Thoracic aorta (tissue), 2 donors: ENCODE results near the gene NMRK2. TPM values are rescaled to one million over a fixed set of nuclear protein-coding genes. Genes with fewer than 3 reads are reported as not detected.

Source experiments
- ATAC-seq: fragments of 150-250 bp; one replicate; pipeline ENCODE4 v1.8.0; 2017; ENCODE audit warnings: low read depth; ENCODE audit not compliant: insufficient number of reproducible peaks, low FRiP score
- DNase-seq: peaks from one replicate; pipeline ENCODE4 v3.0.0-alpha.2; 2020; ENCODE audit warnings: low spot score
- H3K27ac ChIP-seq, 2 donors: fragments of 200-600 bp; sonication (generic); 1 replicate in 1 of 2; 2 replicates in 1 of 2; pipeline ENCODE4 v1.5.1; 2016; ENCODE audit warnings: mild to moderate bottlenecking in 2 of 2, moderate library complexity in 2 of 2
- H3K27me3 ChIP-seq: fragments of 200-600 bp; sonication (generic); replicated peaks from 2 replicates; pipeline ENCODE4 v1.6.0; 2016; ENCODE audit warnings: mild to moderate bottlenecking; ENCODE audit not compliant: insufficient read depth
- H3K36me3 ChIP-seq: fragments of 200-600 bp; sonication (generic); one replicate; pipeline ENCODE4 v1.5.1; 2016
- H3K4me1 ChIP-seq, 2 donors: fragments of 200-600 bp; sonication (generic); 1 replicate in 1 of 2; 2 replicates in 1 of 2; pipeline versions ENCODE4 v1.5.1 to v1.6.0; 2016; ENCODE audit warnings: low read depth in 2 of 2, mild to moderate bottlenecking in 1 of 2; ENCODE audit not compliant: control insufficient read depth in 1 of 2
- H3K4me3 ChIP-seq: fragments of 200-600 bp; sonication (generic); 2 replicates; pipeline ENCODE4 v1.5.1; 2016; ENCODE audit warnings: mild to moderate bottlenecking
- H3K9me3 ChIP-seq: fragments of 200-600 bp; sonication (generic); 2 replicates; pipeline ENCODE4 v1.5.1; 2016
- CTCF ChIP-seq: fragments of 200-600 bp; sonication (generic); IDR thresholded peaks from one replicate; pipeline ENCODE4 v1.5.1; 2019; ENCODE audit warnings: antibody characterized with exemption
- total RNA-seq, 2 donors: library from RNA; depleted of rRNA; stranded (reverse); fragments of >200 nt; gene quantifications; one replicate each; pipeline versions ENCODE4 v1.1.0 to v1.2.3, GENCODE V29; 2016

Gene NMRK2
- total RNA-seq, 2 donors from 2014 or later = 1.8 TPM; not detected in 1

- DNase-seq = no peak
- ATAC-seq = no peak
- Histone ChIP-seq H3K27ac (no peak overlapping the region), H3K27me3 (no peaks in the 10 kb centered on the region), H3K4me1 (peaks cover 11 to 22% of the 10 kb centered on the region in 2 donors), H3K36me3 (peaks cover 86% of the 10 kb centered on the region), H3K4me3 (no peak overlapping the region), H3K9me3 (no peaks in the 10 kb centered on the region)
- no peak for TF ChIP-seq CTCF
Observed at GRCh38 chr19:3979674-3980352, 46.9 kb downstream of the NMRK2 start.

GRCh38 chr19:3980353-3981251 is 47.7 kb downstream of the NMRK2 start:
- Histone ChIP-seq H3K9me3 (no peaks in the 10 kb centered on the region), H3K36me3 (peaks cover 82% of the 10 kb centered on the region), H3K27ac (peak overlapping the region in 1 of 2 donors; percentile 20), H3K4me3 (no peak overlapping the region), H3K4me1 (peaks cover 11 to 23% of the 10 kb centered on the region in 2 donors), H3K27me3 (no peaks in the 10 kb centered on the region)
- no peak for TF ChIP-seq CTCF
- DNase-seq = no peak
- no peak for ATAC-seq

GRCh38 chr19:3981373-3981735 is 48.5 kb downstream of the NMRK2 start:
- TF ChIP-seq CTCF = no peak

GRCh38 chr19:3981736-3982681 is 49.1 kb downstream of the NMRK2 start:
- ATAC-seq (no peak), DNase-seq (no peak)
- Histone ChIP-seq H3K9me3 (no peaks in the 10 kb centered on the region), H3K36me3 (peaks cover 69% of the 10 kb centered on the region), H3K4me1 (peaks cover 25 to 37% of the 10 kb centered on the region in 2 donors), H3K4me3 (no peak overlapping the region), H3K27me3 (no peaks in the 10 kb centered on the region), H3K27ac (no peak overlapping the region)
- no peak for TF ChIP-seq CTCF

More at GRCh38 chr19:3981373-3981735, 48.5 kb downstream of the NMRK2 start:
- Histone ChIP-seq H3K36me3 (peaks cover 75% of the 10 kb centered on the region), H3K9me3 (no peaks in the 10 kb centered on the region), H3K27ac (peak overlapping the region in 1 of 2 donors; percentile 20), H3K4me3 (no peak overlapping the region), H3K27me3 (no peaks in the 10 kb centered on the region), H3K4me1 (peaks cover 19 to 31% of the 10 kb centered on the region in 2 donors)
- DNase-seq (no peak), ATAC-seq (no peak)
